Measurements from ENCODE around the gene SDF4. TPM values are rescaled to one million over a fixed set of nuclear protein-coding genes. Genes with fewer than 3 reads are reported as not detected.

SDF4 gene
- total and polyA plus RNA-seq, 2 donors (not counting 1 experiment from before 2014, with no cell fraction given) = 100 to 143 TPM

- DNase-seq = no peak
- H3K4me2 ChIP-seq (replicated peaks; ENCODE audit: low read depth, low read length, poor library complexity, severe bottlenecking) = no peak overlapping the region
- Mint-ChIP-seq H3K27me3 (no peaks in the 10 kb centered on the region), H3K9me3 (ENCODE audit: insufficient read depth) (no peaks in the 10 kb centered on the region), H3K4me1 (peaks cover 22% of the 10 kb centered on the region), H3K4me3 (no peak overlapping the region), H3K27ac (no peak overlapping the region)
- H3K4me1 ChIP-seq (ENCODE audit: control insufficient read depth in 2 of 2, insufficient read depth in 2 of 2, low read length in 2 of 2) = peaks cover 26 to 27% of the 10 kb centered on the region in 2 donors
- H3K79me2 ChIP-seq (ENCODE audit: control insufficient read depth, insufficient read depth, low read length) = peaks cover 11% of the 10 kb centered on the region
- CTCF ChIA-PET = interaction anchor here (0.5 to 1.8 kb wide), 2 partner anchors 34 to 96 kb away, joined by 4 to 5 read pairs; no protein-coding TSS in a partner anchor
- peaks cover 0 to 51% of the 10 kb centered on the region in 2 experiments for H3K36me3 ChIP-seq (replicated peaks in 1 of 2; ENCODE audit: control extremely low read depth in 1 of 2, control insufficient read depth in 1 of 2, extremely low read depth in 1 of 2, insufficient read depth in 2 of 2, low read length in 1 of 2)
- no peak overlapping the region for H2AFZ ChIP-seq (ENCODE audit: insufficient read depth, low read depth, low read length, poor library complexity, severe bottlenecking)
- no peak for ATAC-seq (ENCODE audit: low read depth)
- TF ChIP-seq CTCF (IDR thresholded peaks at IDR 0.05) (no peak), EZH2 (IDR thresholded peaks at IDR 0.05; ENCODE audit: borderline replicate concordance, insufficient read depth, low read depth, low read length, poor library complexity, severe bottlenecking) (no peak)
- H3K27ac ChIP-seq (ENCODE audit: low read length in 2 of 2) = no peak overlapping the region
- H3K27me3 ChIP-seq (replicated peaks in 1 of 4; ENCODE audit: control extremely low read depth in 1 of 4, control insufficient read depth in 3 of 4, insufficient read depth in 4 of 4, low read length in 3 of 4) = peaks cover 0 to 5% (median 3%) of the 10 kb centered on the region in 4 experiments
- WGBS (ENCODE audit: insufficient coverage) = 93% methylated on average over 52 of the region's 52 CpGs
- peaks cover 0 to 11% (median 0%) of the 10 kb centered on the region in 3 donors for H3K9me3 ChIP-seq (ENCODE audit: control extremely low read depth in 1 of 3, control insufficient read depth in 2 of 3, insufficient read depth in 1 of 3, low read length in 2 of 3)
- intact Hi-C loops (cut with micrococcal nuclease) = no loop called here
- H3K4me3 ChIP-seq (ENCODE audit: control extremely low read depth in 1 of 5, extremely low read depth in 1 of 5, insufficient read depth in 1 of 5, low read depth in 2 of 5, low read length in 4 of 5) = no peak overlapping the region
- peaks cover 56% of the 10 kb centered on the region for H4K20me1 ChIP-seq (ENCODE audit: control insufficient read depth, insufficient read depth, low read length, poor library complexity, severe bottlenecking)
- H3K9ac ChIP-seq (ENCODE audit: low read length) = no peak overlapping the region
- POLR2A ChIA-PET = no interaction called here
Observed at GRCh38 chr1:1217621-1218523, 13.9 kb downstream of the SDF4 start.

Measured in B cell (primary cell).